Fibroblast of the aortic adventitia (primary cell): ENCODE data around the gene DLGAP4. TPM values are rescaled to one million over a fixed set of nuclear protein-coding genes. Genes with fewer than 3 reads are reported as not detected.

ENCODE experiments used
- DNase-seq: peaks from one replicate; pipeline ENCODE4 v3.0.0-alpha.2; 2010; ENCODE audit warnings: low read depth
- H3K4me3 ChIP-seq: 2 replicates; pipeline ENCODE4 v1.5.1; 2011; ENCODE audit warnings: low read depth, mild to moderate bottlenecking, control low read depth, low read length, moderate library complexity
- CTCF ChIP-seq: IDR thresholded peaks from 2 replicates; pipeline ENCODE4 v1.5.1; 2011; ENCODE audit warnings: mild to moderate bottlenecking, low read length, control low read depth, inconsistent platforms; ENCODE audit not compliant: insufficient read depth
- total RNA-seq: library from RNA; depleted of rRNA; stranded (reverse); fragments of >200 nt; gene quantifications from 2 replicates; pipeline ENCODE4 v1.2.3, GENCODE V29; 2012; ENCODE audit warnings: low replicate concordance

DLGAP4 gene
- total RNA-seq, 1 donor = 19.5 TPM

- no peak for DNase-seq
- H3K4me3 ChIP-seq = no peak overlapping the region
Measured at GRCh38 chr20:36270744-36271638, 35.1 kb upstream of the DLGAP4 start.

GRCh38 chr20:36271639-36272546 lies 34.2 kb upstream of the DLGAP4 start:
- DNase-seq = no peak
- no peak for TF ChIP-seq CTCF
- no peak overlapping the region for H3K4me3 ChIP-seq

More at GRCh38 chr20:36270744-36271638, 35.1 kb upstream of the DLGAP4 start:
- no peak for TF ChIP-seq CTCF

- no peak for DNase-seq
- H3K4me3 ChIP-seq = no peak overlapping the region
- TF ChIP-seq CTCF = no peak
Measured at GRCh38 chr20:36272547-36273220, 33.5 kb upstream of the DLGAP4 start.

- no peak overlapping the region for H3K4me3 ChIP-seq
- peak; percentile 43 for DNase-seq
- TF ChIP-seq CTCF = peak; percentile 38
Measured at GRCh38 chr20:36273414-36274180, 32.5 kb upstream of the DLGAP4 start.

- H3K4me3 ChIP-seq = no peak overlapping the region
- no peak for DNase-seq
- TF ChIP-seq CTCF = no peak
Measured at GRCh38 chr20:36274181-36274841, 31.8 kb upstream of the DLGAP4 start.
